ENCODE data around the gene CLIC3. TPM values are rescaled to one million over a fixed set of nuclear protein-coding genes. Genes with fewer than 3 reads are reported as not detected.
"Not testable (repeated sequence)": the region's sequence is repeated elsewhere in the genome, so short reads cannot be mapped to it uniquely, and the experiment has no call there.

Gene CLIC3
- total RNA-seq, 1 donor from 2014 or later = 24.3 TPM

DNA sequence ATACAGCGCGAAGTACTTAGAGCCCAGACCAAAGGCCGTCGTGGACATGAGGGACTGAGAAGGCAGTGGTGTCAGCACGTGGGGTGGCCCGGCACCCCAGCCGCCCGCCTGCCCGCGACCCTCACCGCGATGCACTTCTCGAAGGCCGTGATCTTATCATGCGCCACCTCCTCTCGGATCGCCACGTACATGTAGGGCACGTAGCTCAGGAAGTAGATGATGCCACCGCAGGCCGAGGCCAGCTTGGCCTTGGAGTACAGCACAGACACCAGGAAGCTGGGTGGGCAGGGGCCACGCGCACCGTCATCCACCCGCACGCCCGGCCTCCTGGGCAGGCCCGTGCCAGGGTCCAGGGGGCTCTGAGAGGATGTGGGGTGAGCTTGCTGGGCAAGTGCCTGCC is 20.7 kb upstream of the CLIC3 start:
- DNase-seq (ENCODE audit: low spot score) = no peak

DNA sequence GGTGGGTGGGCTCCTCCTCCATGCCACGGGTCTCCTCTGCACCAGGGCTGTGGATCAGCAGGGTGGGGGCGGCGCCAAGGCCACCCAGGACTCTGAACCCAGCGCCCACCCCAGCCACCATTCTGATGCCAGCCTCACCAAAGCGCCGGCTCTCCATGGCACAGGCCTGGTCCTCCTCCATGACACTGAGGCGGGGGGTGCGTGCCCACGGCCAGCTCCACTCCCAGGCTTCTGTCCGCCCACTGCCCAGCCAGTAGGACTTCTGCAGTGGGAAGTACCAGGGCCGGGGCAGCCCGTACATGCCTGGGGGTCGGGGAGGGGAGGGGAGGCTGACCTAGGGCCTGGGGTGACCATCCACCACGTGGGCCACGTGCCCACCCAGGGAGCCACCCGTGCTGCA is 20.1 kb upstream of the CLIC3 start:
- DNase-seq (ENCODE audit: low spot score) = no peak

DNA sequence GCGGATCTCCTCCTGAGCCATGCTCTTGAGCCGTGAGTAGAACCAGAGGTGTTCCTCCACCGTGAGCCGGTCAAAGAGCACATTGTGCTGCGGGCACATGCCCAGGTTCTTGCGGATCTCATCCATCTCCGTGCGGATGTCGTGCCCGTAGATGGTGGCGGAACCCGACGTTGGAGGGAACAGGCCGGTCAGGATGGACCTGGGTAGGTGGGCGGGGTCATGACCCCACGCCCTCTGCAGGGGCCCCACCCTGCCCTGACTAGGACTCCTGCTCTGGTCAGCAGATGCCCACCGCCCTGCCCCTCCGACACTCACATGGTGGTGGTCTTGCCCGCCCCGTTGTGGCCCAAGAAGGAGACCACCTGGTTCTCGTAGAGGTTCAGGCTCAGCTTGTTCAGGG is 19.6 kb upstream of the CLIC3 start:
- no peak for DNase-seq (ENCODE audit: low spot score)

DNA sequence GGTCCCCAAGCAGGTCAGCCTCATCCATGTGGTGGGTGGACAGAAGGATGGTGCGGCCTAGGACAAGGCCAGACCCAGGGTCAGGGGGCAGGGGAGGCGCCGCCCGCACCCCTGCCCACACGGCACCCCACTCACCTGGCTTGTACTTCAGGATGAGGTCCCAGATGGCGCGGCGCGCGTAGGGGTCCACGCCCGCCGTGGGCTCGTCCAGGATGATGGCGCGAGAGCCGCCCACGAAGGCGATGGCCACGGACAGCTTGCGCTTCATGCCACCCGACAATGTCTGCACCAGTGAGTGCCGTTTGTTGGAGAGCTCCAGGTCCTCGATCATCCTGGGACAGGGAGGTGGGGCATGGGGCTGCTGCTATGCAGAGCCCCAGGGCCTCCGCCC is 19.2 kb upstream of the CLIC3 start:
- no peak for DNase-seq (ENCODE audit: low spot score)

DNA sequence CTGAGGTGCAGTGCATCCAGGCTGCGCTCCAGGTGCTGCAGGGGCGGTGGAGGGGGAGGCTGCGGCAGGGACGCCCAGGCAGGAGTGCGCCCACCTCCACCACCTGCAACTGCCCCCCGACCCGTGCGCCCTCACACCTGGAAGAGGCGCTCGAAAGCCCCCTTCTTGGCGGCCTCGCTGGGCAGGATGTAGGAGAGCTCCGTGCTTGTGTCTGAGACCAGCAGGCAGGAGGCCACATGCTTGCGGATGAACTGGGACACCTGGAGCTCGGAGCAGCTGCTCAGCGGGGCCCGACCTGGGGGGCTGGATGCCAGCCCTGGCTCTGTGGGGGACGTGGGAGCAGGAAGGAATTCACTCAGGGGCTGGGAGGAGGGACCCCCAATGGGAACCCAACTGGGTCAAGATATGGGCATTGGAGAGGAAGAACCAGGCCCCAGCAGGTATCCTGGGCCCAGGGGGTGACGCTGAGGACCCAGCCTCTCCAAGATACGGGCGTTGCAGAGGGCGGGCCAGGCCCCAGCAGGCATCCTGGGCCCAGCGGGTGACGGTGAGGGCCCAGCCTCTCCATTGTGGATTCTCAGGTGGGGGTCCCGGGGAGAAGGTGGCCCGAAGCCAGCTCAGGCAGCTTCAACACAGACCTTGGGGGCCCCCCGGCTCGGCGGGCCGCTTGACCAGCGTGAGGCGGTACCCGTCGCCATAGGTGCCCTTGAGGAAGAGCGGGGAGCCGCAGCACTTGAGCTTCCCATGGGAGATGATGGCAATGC is 18.6 kb upstream of the CLIC3 start:
- DNase-seq (ENCODE audit: low spot score) = no peak

DNA sequence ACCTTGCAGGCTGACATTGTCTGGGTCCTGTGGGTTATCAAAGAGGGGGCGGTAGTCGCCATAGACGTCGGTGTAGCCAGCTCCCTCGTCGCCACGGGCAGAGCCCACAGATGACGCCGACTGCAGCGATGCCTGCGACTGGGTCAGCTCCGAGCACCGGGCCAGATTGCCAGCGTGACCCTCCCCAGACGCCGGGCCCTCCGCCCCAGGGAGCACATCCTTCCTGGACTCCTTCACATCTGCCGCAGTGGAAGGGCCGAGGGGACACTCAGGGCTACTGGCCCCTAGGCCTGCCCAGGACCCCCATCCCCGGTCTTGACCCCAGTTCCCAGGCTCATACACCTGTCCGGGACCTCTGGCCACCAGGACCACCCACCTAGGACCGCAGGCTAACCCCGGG is 17.8 kb upstream of the CLIC3 start:
- no peak for DNase-seq (ENCODE audit: low spot score)

DNA sequence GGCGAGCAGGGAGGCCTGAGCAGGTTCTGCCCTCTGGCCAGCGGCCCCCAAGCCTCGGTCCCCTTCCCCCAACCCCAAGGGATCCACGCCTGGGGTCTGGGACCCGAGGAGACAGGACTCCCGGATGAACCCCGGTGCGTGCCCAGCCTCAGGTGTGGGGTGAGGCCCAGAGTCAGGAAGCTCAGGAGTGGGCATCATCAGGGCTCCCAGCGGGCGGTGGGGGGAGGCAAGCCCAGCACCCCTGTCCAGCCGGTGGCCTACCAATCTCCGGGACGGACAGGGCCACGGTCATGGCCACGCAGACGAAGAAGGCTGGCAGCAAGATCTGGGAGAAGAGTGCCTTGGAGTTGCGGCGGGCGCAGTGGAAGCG is 17.2 kb upstream of the CLIC3 start:
- no peak for DNase-seq (ENCODE audit: low spot score)

DNA sequence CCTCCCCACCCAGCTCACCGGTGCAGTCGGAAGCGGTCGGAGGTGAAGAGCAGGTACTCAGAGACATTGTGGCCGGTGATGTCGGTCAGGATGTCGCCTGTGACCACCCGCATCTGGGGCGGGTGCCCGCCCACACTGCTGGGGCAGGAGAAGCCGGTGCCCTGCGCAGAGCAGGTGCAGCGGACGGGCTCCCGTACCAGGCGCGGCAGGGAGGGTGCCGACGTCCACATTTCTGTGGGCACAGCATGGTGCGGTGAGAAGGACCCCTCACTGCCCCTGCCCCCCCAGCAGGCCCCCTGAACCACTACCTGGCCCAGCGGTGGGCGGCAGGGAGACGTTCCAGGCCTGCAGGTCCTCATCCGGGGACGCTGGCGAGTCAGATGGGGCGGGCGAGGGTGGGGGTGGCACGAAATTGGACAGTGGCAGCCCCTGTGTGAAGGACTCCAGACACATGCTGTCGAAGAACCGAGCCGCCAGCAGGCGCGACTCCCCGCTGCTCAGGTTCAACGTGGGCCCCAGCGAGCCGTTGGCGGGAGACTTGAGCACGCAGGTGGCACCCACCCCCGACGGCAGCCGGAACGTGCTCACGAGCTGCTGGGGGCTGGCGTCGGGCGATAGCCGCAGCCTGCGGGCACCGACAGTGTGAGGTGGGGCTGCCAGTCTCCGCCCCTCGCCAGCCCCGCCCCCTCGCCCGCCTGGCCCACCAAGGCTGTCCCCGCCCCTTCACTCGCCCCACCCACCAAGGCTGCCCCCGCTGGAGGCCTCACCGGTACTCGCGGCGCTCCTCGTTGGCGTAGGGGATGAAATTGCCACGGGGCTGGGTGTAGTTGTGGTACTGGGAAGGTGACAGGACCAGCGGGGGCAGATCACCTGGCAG is 16.6 kb upstream of the CLIC3 start:
- no peak for DNase-seq (ENCODE audit: low spot score)

DNA sequence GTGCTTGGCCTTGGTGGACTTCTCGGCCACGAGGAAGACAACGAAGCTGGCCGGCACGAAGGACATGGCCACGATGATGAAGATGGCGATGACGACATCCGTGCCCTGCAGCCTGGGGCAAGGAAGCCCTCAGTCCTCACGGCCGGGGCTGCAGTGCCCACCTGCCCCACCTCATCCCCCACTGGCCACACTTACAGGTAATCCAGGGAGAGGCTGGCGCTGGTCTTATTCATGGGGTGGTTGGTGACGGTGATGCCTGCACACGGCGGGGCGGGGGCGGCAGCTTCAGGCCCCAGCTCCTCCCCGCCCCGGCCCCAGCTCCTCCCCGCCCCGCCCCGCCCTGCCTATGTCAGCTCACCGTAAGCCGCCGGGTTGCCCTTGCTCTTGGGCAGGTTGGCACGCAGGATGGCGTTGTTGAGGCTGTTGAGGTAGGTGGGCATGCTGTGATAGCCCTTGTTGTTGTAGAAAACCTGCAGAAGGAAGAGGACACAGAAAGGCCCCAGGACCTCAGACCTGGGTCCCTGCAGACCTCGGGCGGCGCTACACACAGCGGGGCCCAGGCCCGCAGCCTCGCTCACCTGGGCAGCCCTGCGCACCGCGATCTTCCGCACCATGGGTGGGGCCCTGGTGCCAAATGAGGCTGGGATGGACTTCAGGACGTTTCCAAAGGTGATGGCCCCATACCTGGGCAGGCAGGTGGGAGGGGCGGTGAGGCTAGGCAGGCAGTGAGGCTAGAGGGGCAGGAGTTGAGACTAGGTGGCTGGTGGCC is 15.7 kb upstream of the CLIC3 start:
- DNase-seq (ENCODE audit: low spot score) = no peak

DNA sequence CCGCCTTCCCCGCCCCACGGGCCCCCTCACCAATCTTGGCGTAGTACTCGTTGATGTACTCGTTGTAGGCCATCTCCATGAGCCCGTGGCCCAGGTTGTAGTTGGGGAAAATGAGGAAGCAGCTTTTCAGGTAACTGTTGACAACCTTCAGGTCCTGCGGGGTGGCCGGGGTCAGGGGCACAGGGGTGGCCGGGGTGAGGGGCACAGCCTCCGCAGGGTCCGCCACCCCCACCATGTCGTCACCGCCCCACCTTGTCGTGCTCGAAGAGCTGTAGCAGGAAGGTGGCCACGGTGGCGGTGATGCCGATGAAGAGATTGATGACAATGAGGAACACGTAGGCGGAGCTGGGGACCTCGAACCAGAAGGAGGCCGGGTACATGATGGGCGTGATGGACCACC is 14.8 kb upstream of the CLIC3 start:
- no peak for DNase-seq (ENCODE audit: low spot score)

DNA sequence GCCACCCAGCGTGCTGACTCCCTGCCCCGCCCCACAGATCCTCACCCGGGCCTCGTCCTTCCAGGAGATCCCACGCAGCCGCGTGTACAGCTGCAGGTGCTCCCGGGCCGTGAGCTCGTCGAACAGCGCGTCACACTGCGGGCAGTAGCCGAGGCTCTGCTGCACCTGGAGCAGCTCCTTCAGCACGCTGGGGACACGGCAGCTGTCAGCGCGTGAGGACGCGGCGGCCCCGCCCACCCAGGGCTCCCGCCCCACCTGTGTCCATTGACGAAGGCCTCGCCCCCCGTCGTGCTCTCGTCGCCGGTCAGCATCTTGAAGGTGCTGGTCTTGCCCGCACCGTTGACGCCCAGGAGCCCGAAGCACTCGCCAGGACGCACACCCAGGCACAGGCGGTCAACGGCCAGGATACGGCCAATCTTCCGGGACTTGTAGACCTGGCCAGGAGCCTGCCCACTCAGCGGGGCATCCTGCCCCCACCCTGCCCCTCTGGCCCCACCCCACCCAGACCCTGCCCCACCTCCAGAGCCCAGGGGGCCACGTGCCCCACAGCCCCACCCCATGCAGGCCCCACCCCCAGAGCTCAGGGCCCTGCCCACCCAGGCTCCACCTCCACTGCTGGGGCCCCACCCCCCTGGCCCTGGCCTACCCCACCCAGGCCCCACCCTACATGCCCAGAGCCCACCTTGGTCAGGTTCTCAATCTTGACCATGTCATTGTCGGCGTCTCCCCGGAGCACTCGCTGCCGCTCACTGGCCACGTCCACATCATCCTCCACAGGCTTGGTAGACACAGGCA is 13.8 kb upstream of the CLIC3 start:
- DNase-seq (ENCODE audit: low spot score) = no peak

DNA sequence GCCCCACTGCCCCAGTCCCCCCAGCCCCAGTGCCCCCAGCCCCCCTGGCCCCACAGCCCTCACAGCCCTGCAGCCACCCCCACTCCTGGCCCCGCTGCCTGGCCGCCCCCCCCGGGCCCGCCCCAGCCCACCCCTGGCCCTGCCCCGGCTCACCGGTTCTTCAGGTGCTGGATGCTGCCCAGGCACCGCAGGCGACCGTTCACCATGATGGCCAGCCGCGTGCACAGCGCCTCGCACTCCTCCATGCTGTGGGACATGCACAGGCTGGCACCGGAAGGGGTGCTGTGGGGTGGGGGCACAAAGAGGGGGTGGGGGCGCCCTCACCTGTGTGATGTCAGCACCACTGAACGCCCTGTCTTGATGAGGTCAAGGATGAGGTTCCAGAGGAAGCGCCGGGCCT is 12.8 kb upstream of the CLIC3 start:
- no peak for DNase-seq (ENCODE audit: low spot score)

DNA sequence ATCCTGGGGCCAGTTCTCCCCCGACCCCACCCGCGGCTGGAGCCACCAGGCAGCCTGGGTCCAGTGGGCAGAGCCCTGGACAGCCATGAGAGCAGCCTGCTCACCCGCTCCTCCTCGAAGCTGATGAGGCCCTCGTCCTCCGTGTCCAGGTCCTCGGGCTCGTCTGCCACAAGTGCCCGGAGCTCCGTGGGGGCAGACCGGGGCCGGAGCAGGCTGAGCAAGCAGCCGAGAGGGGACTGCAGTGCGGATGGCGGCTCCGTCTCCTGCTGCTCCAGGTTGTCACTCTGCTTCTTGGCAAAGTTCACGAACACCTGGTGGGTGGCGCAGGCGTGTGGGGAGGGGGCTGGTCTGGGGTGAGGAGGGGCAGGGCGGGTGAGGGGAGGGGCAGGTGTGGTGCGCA is 11.9 kb upstream of the CLIC3 start:
- DNase-seq (ENCODE audit: low spot score) = no peak

DNA sequence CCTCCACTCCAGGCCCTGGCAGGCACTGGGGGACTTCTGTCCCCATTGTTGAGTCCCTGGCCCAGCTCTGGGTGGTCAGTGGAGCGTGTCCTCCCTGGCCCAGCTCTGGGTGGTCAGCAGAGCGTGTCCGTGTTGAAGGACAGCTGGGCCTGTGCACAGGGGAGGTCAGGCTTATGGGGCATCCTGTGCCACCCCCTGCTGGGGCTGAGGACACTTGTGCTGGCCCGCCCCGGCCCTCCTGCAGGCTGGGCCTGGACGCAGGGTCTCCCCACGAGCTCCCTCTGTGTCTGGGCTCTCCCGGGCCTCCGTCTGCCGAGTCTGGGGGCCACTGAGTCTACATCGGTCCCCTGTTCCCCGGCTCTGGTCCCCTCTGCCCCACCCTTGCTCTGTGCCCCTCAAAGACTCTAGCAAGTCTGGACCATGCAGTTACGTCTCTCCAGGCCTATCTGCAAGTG is 11.5 kb upstream of the CLIC3 start:
- DNase-seq (ENCODE audit: low spot score) = no peak

DNA sequence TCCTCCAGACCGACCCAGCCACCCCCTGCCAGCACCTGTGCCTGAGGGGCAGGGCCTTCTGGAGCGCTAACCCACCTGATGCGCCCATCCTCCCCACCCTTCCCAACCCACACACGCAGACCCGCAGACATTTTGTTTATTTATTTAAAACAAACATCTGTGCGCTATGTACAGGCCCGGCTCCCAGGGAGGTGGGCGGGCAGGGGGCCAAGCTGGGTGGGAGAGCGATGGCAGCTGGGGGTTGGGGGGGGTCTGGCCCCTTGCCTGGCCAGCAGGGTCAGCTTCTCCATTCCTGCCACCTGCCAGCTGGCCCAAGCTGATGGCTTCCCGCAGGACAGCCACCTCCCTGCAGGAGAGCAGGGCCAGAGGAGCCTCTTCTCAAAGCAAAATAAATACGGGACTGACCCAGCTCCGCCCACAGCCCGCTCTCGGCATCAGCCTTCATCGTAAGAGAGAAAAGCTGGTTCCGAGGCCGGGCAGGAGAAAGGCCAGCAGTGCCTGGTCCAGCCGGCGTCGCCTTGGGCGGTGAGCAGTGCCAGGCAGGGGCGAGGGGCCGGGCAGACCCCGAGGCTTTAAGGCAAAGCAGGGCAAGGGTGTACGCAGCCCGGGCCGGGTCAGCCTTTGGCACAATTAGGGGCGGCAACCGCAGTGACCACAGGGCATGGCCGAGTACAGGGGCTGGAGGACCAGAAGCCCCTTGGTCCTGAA is 10.9 kb upstream of the CLIC3 start:
- no peak for DNase-seq (ENCODE audit: low spot score)

DNA sequence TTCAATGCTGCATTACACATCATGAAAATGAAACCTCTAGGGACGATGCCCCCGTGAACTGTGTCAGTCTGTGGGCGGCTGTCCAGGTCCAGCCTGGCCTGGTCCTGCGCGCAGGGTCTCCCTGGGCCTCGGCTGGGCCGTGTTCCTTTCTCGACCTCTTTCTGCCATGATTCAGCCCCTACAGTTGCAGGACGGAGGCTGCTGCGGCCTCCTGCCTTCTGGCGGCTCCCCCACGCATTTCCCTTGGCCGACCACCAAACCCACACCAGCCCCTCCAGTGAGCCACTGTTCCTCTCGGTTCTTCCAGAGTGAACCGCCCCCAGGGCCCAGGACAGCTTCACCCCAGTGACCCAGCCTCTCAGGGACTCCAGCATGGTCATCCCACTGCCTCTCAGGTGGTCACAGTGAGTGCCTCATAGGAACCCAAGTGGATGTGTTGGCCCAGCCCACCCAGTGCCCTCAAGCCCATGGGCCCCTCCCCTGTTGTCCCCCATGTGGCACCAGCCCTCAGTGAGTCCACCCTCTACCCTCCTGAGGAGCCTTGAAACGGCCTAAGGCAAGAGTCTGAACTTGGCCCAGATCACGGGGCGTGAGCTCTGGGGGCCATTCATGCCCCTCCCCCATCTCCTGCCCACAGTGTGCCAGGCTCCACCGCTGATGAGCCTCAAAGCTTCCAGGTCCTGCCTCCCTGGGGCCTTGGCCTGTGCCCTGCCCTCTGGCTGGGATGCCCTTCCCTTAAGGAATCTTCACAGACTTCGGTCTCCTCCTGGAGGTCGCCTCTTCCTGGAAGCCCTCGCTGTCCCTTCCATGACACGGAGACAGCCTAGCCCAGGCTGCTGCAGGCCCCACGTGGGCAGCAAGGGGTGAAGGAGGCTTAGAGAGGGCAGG is 10.0 kb upstream of the CLIC3 start:
- no peak for DNase-seq (ENCODE audit: low spot score)

DNA sequence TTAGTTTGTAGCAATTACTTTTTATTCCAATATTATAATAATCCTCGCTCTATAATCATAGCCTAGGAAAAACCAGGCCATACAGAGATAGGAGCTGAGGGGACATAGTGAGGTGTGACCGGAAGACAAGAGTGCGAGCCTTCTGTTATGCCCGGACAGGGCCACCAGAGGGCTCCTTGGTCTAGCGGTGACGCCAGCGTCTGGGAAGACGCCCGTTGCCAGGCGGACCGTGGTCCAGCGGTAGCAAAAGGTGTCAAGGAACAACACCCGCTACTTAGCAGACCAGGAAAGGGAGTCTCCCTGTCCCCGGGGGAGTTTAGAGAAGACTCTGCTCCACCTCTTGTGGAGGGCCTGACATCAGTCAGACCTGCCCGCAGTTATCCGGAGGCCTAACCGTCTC is 7.9 kb upstream of the CLIC3 start:
- not testable (repeated sequence) for DNase-seq (ENCODE audit: low spot score)

DNA sequence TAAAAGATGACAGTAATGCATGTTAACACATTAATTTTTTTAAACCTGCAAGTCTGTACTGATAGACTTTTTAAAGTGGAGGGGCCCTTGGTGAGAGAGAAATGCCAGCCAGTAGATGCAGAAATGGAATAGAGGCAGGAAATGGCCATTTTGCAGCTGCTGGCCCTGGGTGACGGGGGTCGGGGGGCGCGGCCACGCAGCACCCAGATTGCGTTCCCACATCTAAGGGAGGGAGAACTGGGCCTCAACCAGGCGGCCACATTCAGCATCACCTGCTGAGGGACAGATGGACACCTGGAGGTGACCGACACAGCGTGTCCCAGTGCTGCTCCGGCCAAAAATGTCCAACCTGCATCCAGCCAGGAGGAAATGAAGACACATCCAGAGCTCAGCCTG is 6.3 kb upstream of the CLIC3 start:
- no peak for DNase-seq (ENCODE audit: low spot score)

DNA sequence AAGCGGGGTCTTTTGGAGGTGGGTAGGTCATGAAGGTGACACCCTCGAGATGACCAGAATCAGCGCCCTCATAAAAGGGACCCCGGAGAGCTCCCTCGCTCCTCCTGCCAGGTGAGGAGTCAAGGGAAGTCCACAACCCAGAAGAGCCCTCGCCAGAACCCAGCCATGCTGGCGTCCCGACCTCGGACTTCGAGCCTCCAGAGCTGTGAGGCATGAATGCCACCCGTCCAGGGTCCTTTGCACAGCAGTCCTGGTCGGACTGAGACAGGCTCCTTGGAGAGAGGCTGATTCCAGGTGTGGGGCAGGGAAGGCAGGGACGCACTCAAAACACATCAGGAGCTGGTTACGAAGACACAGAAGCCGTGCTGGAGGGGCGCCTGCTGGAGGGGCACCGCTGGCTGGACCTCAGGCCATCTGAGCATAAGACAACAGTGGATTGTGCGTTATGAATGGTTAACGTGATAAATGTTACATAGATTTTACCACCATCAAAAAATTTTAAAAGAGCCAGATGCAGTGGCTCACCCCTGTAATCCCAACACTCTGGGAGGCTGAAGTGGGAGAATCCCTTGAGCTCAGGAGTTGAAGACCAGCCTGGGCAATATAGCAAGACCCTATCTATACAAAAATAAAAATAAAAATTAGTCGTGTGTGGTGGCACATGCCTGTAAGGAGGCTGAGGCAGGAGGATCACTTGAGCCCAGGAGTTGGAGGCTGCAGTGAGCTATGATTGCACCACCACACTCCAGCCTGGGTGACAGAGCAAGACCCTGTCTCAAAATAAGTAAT is 5.7 kb upstream of the CLIC3 start:
- DNase-seq (ENCODE audit: low spot score) = no peak

Measured in umbilical cord (tissue), 2 donors.